Fibroblast of skin of back (primary cell): ENCODE measurements around the gene MGME1. TPM values are rescaled to one million over a fixed set of nuclear protein-coding genes. Genes with fewer than 3 reads are reported as not detected.

ENCODE experiments used
- DNase-seq: peaks from one replicate; pipeline ENCODE4 v3.0.0-alpha.2; 2013
- polyA plus RNA-seq, 2 experiments: library from polyadenylated mRNA; unstranded; fragments of 120-200 nt; gene quantifications; one replicate each; pipeline ENCODE4 v1.2.1, GENCODE V29; 2013; ENCODE audit not compliant: insufficient read length in 2 of 2

MGME1 gene
- 23.1 TPM for polyA plus RNA-seq (2013, experiment 1 of 2; ENCODE audit: insufficient read length)
- polyA plus RNA-seq (2013, experiment 2 of 2; ENCODE audit: insufficient read length): 8.0 TPM

GRCh38 chr20:17968366-17969277 is at the start of gene MGME1, which contains the start of gene SNX5:
Gene MGME1, plus strand, starts transcription at chr20:17969018. Its CDS starts 842 bp downstream, at chr20:17969860.
Gene SNX5, minus strand, starts transcription at chr20:17968794. Its CDS starts 369 bp downstream, at chr20:17968425.
- DNase-seq: peak; percentile 99

- no peak for DNase-seq
Observed at GRCh38 chr20:17919149-17919548, 49.7 kb upstream of the MGME1 start.

GRCh38 chr20:17921774-17922173 is 47.0 kb upstream of the MGME1 start:
- DNase-seq: no peak

- DNase-seq: peak; percentile 50
Observed at GRCh38 chr20:17925141-17925939, 43.5 kb upstream of the MGME1 start.

- no peak for DNase-seq
Observed at GRCh38 chr20:17925940-17926300, 42.9 kb upstream of the MGME1 start.

- DNase-seq: no peak
Observed at GRCh38 chr20:17928211-17928611, 40.6 kb upstream of the MGME1 start.

- no peak for DNase-seq
Observed at GRCh38 chr20:17928633-17929311, 40.0 kb upstream of the MGME1 start.

GRCh38 chr20:17931513-17931912 is 37.3 kb upstream of the MGME1 start:
- no peak for DNase-seq

GRCh38 chr20:17932396-17932795 is 36.4 kb upstream of the MGME1 start:
- no peak for DNase-seq

GRCh38 chr20:17933121-17933520 is 35.7 kb upstream of the MGME1 start:
- no peak for DNase-seq

GRCh38 chr20:17933711-17934110 is 35.1 kb upstream of the MGME1 start:
- DNase-seq: no peak

- DNase-seq: peak; percentile 90
Observed at GRCh38 chr20:17934141-17934862, 34.5 kb upstream of the MGME1 start.

- peak; percentile 25 for DNase-seq
Observed at GRCh38 chr20:17935186-17935585, 33.6 kb upstream of the MGME1 start.

- DNase-seq: peak; percentile 32
Observed at GRCh38 chr20:17935761-17936160, 33.1 kb upstream of the MGME1 start.

GRCh38 chr20:17936286-17936760 is 32.5 kb upstream of the MGME1 start:
- peak; percentile 80 for DNase-seq

- DNase-seq: peak; percentile 89
Observed at GRCh38 chr20:17936761-17937732, 31.8 kb upstream of the MGME1 start.

GRCh38 chr20:17938871-17939619 is 29.8 kb upstream of the MGME1 start:
- peak; percentile 62 for DNase-seq

GRCh38 chr20:17939622-17940223 is 29.1 kb upstream of the MGME1 start:
- DNase-seq: no peak
